A549 (cell line): ENCODE data around the gene MGAT5.

Source experiments
- CTCF ChIP-seq: fragments of >200 bp; sonication (Bioruptor Twin); formaldehyde crosslinking; IDR thresholded peaks from 3 replicates; pipeline ENCODE4 v1.5.1; 2016
- EP300 ChIP-seq, 2 experiments: fragments of >200 bp; sonication (Bioruptor Twin); formaldehyde crosslinking; IDR thresholded peaks; 2 replicates in 1 of 2; 3 replicates in 1 of 2; pipeline ENCODE4 v1.6.1; 2016 to 2017
- ESRRA ChIP-seq: fragments of 150-350 bp; IDR thresholded peaks from 2 replicates; pipeline ENCODE4 v1.6.1; 2014; ENCODE audit warnings: mild to moderate bottlenecking, low read length, borderline replicate concordance
- FOSL2 ChIP-seq, 2 experiments: fragments of 450-650 bp in 1 of 2; fragments of >200 bp in 1 of 2; sonication (Bioruptor Twin) in 1 of 2; formaldehyde crosslinking; IDR thresholded peaks; 2 replicates each; pipeline versions ENCODE4 v1.5.0 to v1.6.1; 2016 to 2020; ENCODE audit warnings: mild to moderate bottlenecking in 1 of 2, moderate library complexity in 1 of 2
- JUNB ChIP-seq: fragments of >200 bp; sonication (Bioruptor Twin); formaldehyde crosslinking; IDR thresholded peaks from 2 replicates; pipeline ENCODE4 v1.6.1; 2016
- MYC ChIP-seq: IDR thresholded peaks from 2 replicates; pipeline ENCODE4 v1.6.1; 2012; ENCODE audit warnings: mild to moderate bottlenecking, inconsistent platforms, low read length, improper control_type of control experiment, borderline replicate concordance
- PHF8 ChIP-seq: fragments of 200-600 bp; sonication (generic); IDR thresholded peaks from 2 replicates; pipeline ENCODE4 v1.6.1; 2016; ENCODE audit warnings: low read depth, mild to moderate bottlenecking, antibody characterized with exemption, moderate library complexity, borderline replicate concordance
- POLR2AphosphoS2 ChIP-seq: conservative IDR thresholded peaks from 2 replicates; pipeline ENCODE4 v1.6.1; 2012; ENCODE audit warnings: low read length, improper control_type of control experiment, inconsistent platforms
- REST ChIP-seq: fragments of 200-600 bp; sonication (generic); IDR thresholded peaks from 2 replicates; pipeline ENCODE4 v1.6.1; 2016; ENCODE audit warnings: antibody characterized with exemption, mild to moderate bottlenecking, moderate library complexity
- TFCP2L1 ChIP-seq: fragments of 250-450 bp; sonication (Bioruptor Pico); IDR thresholded peaks from 2 replicates; pipeline ENCODE4 v1.5.0; 2021; ENCODE audit warnings: mild to moderate bottlenecking
- USF2 ChIP-seq: fragments of 450-650 bp; IDR thresholded peaks from 2 replicates; pipeline ENCODE4 v1.6.1; 2014; ENCODE audit warnings: antibody characterized with exemption

DNA sequence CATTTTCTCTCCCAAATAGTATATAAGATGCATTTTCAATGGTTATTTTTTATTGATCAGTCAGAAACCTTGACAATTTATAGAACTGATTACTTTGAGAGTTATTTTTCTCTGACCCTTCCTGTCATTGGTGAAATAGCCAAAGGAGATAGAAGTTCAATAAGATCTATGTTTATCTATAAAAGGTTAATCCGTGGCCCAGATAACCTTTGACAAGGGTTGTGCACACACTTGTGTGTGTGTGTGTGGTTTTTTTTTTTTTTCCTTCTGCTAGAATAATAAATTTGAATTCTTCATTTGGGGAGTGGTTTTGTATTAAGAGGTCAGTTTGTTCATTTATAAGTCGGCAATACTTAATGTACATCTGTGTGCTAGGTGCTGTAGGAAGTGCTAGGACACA lies 160.0 kb downstream of the MGAT5 start:
- TF ChIP-seq CTCF: no peak
- TF ChIP-seq MYC: no peak
- no peak for TF ChIP-seq EP300 (IDR thresholded peaks at IDR 0.05)
- no peak for TF ChIP-seq REST
- TF ChIP-seq POLR2AphosphoS2: no peak
- no peak for TF ChIP-seq ESRRA
- TF ChIP-seq FOSL2 (IDR thresholded peaks at IDR 0.05): no peak
- no peak for TF ChIP-seq FOSL2 (CRISPR knock-in tag; IDR thresholded peaks at IDR 0.05)
- TF ChIP-seq USF2: no peak
- no peak for TF ChIP-seq PHF8
- TF ChIP-seq JUNB: no peak
- TF ChIP-seq TFCP2L1 (CRISPR knock-in tag): no peak
